ENCODE results near the gene CAPS2.

DNA sequence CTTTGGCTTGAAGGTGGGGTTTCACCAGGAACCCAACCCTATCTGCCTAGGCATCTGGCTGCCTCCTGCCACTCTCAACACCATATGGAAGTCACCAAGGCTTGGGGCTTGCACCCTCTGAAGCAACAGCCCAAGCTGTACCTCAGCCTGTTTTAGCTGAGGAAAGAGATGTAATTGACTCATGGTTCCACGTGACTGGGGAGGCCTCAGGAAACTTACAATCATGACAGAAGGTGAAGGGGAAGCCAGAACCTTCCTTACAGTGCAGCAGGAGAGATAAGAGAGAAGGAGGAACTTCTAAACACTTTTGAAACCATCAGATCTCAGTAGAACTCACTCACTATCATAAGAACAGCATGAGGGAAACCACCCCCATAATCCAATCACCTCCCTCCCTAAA is 31.3 kb upstream of the CAPS2 start:
- TF ChIP-seq TAF1 (conservative IDR thresholded peaks at IDR 0.05), result no peak
- no peak for TF ChIP-seq RAD21 (IDR thresholded peaks at IDR 0.05)
- TF ChIP-seq, protein P1, sequence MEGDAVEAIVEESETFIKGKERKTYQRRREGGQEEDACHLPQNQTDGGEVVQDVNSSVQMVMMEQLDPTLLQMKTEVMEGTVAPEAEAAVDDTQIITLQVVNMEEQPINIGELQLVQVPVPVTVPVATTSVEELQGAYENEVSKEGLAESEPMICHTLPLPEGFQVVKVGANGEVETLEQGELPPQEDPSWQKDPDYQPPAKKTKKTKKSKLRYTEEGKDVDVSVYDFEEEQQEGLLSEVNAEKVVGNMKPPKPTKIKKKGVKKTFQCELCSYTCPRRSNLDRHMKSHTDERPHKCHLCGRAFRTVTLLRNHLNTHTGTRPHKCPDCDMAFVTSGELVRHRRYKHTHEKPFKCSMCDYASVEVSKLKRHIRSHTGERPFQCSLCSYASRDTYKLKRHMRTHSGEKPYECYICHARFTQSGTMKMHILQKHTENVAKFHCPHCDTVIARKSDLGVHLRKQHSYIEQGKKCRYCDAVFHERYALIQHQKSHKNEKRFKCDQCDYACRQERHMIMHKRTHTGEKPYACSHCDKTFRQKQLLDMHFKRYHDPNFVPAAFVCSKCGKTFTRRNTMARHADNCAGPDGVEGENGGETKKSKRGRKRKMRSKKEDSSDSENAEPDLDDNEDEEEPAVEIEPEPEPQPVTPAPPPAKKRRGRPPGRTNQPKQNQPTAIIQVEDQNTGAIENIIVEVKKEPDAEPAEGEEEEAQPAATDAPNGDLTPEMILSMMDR (IDR thresholded peaks at IDR 0.05; ENCODE audit: low read depth, low read length, missing input control), result no peak
- TF ChIP-seq, protein P2, sequence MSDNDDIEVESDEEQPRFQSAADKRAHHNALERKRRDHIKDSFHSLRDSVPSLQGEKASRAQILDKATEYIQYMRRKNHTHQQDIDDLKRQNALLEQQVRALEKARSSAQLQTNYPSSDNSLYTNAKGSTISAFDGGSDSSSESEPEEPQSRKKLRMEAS (IDR thresholded peaks at IDR 0.05), result no peak
- TF ChIP-seq, protein P3, sequence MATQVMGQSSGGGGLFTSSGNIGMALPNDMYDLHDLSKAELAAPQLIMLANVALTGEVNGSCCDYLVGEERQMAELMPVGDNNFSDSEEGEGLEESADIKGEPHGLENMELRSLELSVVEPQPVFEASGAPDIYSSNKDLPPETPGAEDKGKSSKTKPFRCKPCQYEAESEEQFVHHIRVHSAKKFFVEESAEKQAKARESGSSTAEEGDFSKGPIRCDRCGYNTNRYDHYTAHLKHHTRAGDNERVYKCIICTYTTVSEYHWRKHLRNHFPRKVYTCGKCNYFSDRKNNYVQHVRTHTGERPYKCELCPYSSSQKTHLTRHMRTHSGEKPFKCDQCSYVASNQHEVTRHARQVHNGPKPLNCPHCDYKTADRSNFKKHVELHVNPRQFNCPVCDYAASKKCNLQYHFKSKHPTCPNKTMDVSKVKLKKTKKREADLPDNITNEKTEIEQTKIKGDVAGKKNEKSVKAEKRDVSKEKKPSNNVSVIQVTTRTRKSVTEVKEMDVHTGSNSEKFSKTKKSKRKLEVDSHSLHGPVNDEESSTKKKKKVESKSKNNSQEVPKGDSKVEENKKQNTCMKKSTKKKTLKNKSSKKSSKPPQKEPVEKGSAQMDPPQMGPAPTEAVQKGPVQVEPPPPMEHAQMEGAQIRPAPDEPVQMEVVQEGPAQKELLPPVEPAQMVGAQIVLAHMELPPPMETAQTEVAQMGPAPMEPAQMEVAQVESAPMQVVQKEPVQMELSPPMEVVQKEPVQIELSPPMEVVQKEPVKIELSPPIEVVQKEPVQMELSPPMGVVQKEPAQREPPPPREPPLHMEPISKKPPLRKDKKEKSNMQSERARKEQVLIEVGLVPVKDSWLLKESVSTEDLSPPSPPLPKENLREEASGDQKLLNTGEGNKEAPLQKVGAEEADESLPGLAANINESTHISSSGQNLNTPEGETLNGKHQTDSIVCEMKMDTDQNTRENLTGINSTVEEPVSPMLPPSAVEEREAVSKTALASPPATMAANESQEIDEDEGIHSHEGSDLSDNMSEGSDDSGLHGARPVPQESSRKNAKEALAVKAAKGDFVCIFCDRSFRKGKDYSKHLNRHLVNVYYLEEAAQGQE (IDR thresholded peaks at IDR 0.05), result no peak
- no peak for TF ChIP-seq SP1 (IDR thresholded peaks at IDR 0.05)
- no peak for TF ChIP-seq HNF4G (IDR thresholded peaks at IDR 0.05)
